K562 (cell line): ENCODE measurements around the gene TPRX2. TPM values are rescaled to one million over a fixed set of nuclear protein-coding genes. Genes with fewer than 3 reads are reported as not detected.

ENCODE experiments used
- BCOR ChIP-seq: fragments of 450-650 bp; IDR thresholded peaks from 2 replicates; pipeline ENCODE4 v1.6.1; 2016
- CAMTA2 ChIP-seq: fragments of 250-450 bp; sonication (Bioruptor Pico); conservative IDR thresholded peaks from 2 replicates; pipeline ENCODE4 v1.5.1; 2022
- CBX5 ChIP-seq: IDR thresholded peaks from 2 replicates; pipeline ENCODE4 v1.6.1; 2014; ENCODE audit warnings: low read depth, borderline replicate concordance
- DMBX1 ChIP-seq: fragments of 250-450 bp; sonication (Bioruptor Pico); IDR thresholded peaks from 2 replicates; pipeline ENCODE4 v1.8.0; 2022; ENCODE audit warnings: inconsistent platforms, mild to moderate bottlenecking, moderate library complexity, borderline replicate concordance
- ESRRA ChIP-seq: fragments of 450-650 bp; IDR thresholded peaks from 2 replicates; pipeline ENCODE4 v1.6.1; 2014; ENCODE audit warnings: low read depth, mild to moderate bottlenecking, moderate library complexity, borderline replicate concordance
- ETS2 ChIP-seq: IDR thresholded peaks from 2 replicates; pipeline ENCODE4 v1.6.1; 2016; ENCODE audit warnings: borderline replicate concordance, missing genetic modification characterization, mild to moderate bottlenecking, moderate library complexity, missing compliant biosample characterization; ENCODE audit not compliant: poor library complexity, severe bottlenecking
- ETV1 ChIP-seq: fragments of 450-650 bp; conservative IDR thresholded peaks from 2 replicates; pipeline ENCODE4 v1.6.1; 2016; ENCODE audit warnings: missing genetic modification characterization, control low read depth, low read depth, missing compliant biosample characterization
- FOXM1 ChIP-seq, 2 experiments: fragments of 450-650 bp in 1 of 2; sonication (generic) in 1 of 2; formaldehyde crosslinking in 1 of 2; IDR thresholded peaks; 2 replicates each; pipeline versions ENCODE4 v1.6.1 to v1.9.0; 2017 to 2022; ENCODE audit warnings: low read depth in 2 of 2, mild to moderate bottlenecking in 2 of 2, missing genetic modification reagents in 1 of 2, moderate library complexity in 1 of 2
- HNRNPH1 ChIP-seq: fragments of 200-400 bp; formaldehyde crosslinking; optimal IDR thresholded peaks from 2 replicates; pipeline ENCODE3; 2017; ENCODE audit warnings: low read depth, mild to moderate bottlenecking, low read length, moderate library complexity
- MTF1 ChIP-seq: fragments of 250-450 bp; sonication (Bioruptor Pico); IDR thresholded peaks from 2 replicates; pipeline ENCODE4 v1.9.0; 2021; ENCODE audit warnings: moderate library complexity, mild to moderate bottlenecking, inconsistent platforms, borderline replicate concordance
- SMAD1 ChIP-seq: fragments of 150-350 bp; IDR thresholded peaks from 2 replicates; pipeline ENCODE4 v1.6.1; 2014; ENCODE audit warnings: low read length, low read depth; ENCODE audit not compliant: partially characterized antibody
- TEAD1 ChIP-seq, 2 experiments: fragments of 450-650 bp in 1 of 2; sonication (generic) in 1 of 2; formaldehyde crosslinking; IDR thresholded peaks; 2 replicates each; pipeline versions ENCODE4 v1.4.0 to v1.8.0; 2020 to 2022; ENCODE audit warnings: mild to moderate bottlenecking in 2 of 2, missing genetic modification reagents in 1 of 2
- TGIF2 ChIP-seq: sonication (generic); formaldehyde crosslinking; IDR thresholded peaks from 2 replicates; pipeline ENCODE4 v1.8.1; 2022; ENCODE audit warnings: mild to moderate bottlenecking, missing genetic modification reagents, moderate library complexity
- U2AF1 ChIP-seq: fragments of 200-400 bp; formaldehyde crosslinking; optimal IDR thresholded peaks from 2 replicates; pipeline ENCODE3; 2017; ENCODE audit warnings: mild to moderate bottlenecking, low read depth, low read length, moderate library complexity
- ZBED1 ChIP-seq: IDR thresholded peaks from 2 replicates; pipeline ENCODE4 v1.6.1; 2014
- ZNF717 ChIP-seq: fragments of 250-450 bp; sonication (Bioruptor Pico); IDR thresholded peaks from 2 replicates; pipeline ENCODE4 v1.5.0; 2021
- polyA plus RNA-seq, 8 experiments: library from polyadenylated mRNA; depleted of rRNA in 4 of 8; stranded (reverse) in 5 of 8; unstranded in 3 of 8; fragments of >200 nt; fragmentation: Nextera tagmentation in 2 of 8; fragmentation: Illumina TruSeq in 1 of 8; extraction: Ambion mirVana in 2 of 8; extraction: Trizol in 1 of 8; gene quantifications; 2 replicates each; pipeline versions ENCODE4 v1.2.1 to v1.2.3, GENCODE V29; 2011 to 2014; ENCODE audit warnings: inconsistent platforms in 1 of 8, missing spikeins in 1 of 8
- total RNA-seq, 7 experiments: library from RNA; depleted of rRNA in 6 of 7; stranded (reverse); fragments of >200 nt in 6 of 7; fragmentation: Illumina TruSeq in 2 of 7; extraction: Trizol in 2 of 7; gene quantifications; 2 replicates each; pipeline versions ENCODE4 v1.2.1 to v1.2.3, GENCODE V29; 2011 to 2021; ENCODE audit warnings: low replicate concordance in 1 of 7
- TF ChIP-seq, protein P1 (sequence below): fragments of 450-650 bp; formaldehyde crosslinking; IDR thresholded peaks from 2 replicates; pipeline ENCODE4 v1.4.0; 2020; ENCODE audit warnings: mild to moderate bottlenecking, moderate library complexity
- TF ChIP-seq, protein P2 (sequence below): IDR thresholded peaks from 2 replicates; pipeline ENCODE4 v1.6.1; 2011; ENCODE audit not compliant: insufficient read length; ENCODE audit errors: extremely low read depth
- TF ChIP-seq, protein P3 (sequence below): fragments of 200-800 bp; sonication (Bioruptor generic); IDR thresholded peaks from 2 replicates; pipeline ENCODE4 v1.6.1; 2017; ENCODE audit warnings: missing genetic modification characterization, missing compliant biosample characterization
- TF ChIP-seq, protein P4 (sequence below): fragments of 200-400 bp; formaldehyde crosslinking; IDR thresholded peaks from 2 replicates; pipeline ENCODE4 v1.6.1; 2017; ENCODE audit warnings: mild to moderate bottlenecking, low read depth, low read length, moderate library complexity
- TF ChIP-seq, protein P5 (sequence below): fragments of 450-650 bp; conservative IDR thresholded peaks from 2 replicates; pipeline ENCODE4 v1.6.1; 2016; ENCODE audit warnings: missing genetic modification characterization, low read depth, mild to moderate bottlenecking, missing compliant biosample characterization, moderate library complexity

TPRX2 gene
- total and polyA plus RNA-seq, 9 of the 15 experiments (the other 6 are each of a cell fraction or from before 2014, with no cell fraction given) = not detected

DNA sequence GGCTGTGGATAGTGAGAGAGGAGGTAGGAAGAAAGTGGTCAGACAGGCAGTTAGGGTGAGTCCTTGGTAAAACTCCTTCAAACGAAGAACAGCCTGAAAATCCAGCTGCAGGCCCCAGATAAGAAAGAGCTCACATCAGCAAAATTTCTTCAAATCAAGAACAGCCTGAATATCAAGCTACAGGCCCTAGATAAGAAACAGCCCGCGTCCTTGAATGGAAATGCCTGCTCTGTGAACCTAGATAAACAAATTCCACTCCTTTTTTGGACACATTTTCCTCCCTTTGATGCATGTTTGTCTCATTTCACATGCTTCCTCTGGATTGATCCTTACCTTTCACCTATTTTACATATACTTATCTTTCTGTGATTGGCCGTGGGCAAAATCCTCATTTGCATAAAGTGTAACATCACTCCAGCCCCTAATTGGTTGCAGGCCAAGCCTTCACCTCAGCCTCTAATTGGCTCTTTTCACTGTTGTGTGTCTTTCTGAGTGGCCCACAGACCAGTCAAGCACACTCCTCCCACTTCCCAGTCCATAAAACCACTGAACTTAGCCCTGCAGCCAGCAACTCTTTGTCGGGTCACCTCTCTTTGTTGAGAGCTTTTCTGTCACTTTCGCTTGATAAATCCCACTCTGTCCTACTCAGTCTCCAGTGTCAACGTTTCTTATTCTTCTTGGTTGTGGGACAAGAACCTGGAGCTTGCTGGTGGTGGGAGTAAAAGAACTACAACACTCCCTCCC, 33.1 kb downstream of the TPRX2 start (continued):
- TF ChIP-seq MTF1 (CRISPR knock-in tag) (no peak), SMAD1 (peak; percentile 90), HNRNPH1 (no peak), ZNF717 (CRISPR knock-in tag) (no peak), ETV1 (tag) (peak; percentile 83), ETS2 (tag) (no peak), CAMTA2 (CRISPR knock-in tag) (no peak), FOXM1 (IDR thresholded peaks at IDR 0.05; ENCODE audit: low read depth) (peak; percentile 98), FOXM1 (CRISPR knock-in tag; IDR thresholded peaks at IDR 0.05; ENCODE audit: low read depth) (no peak), ESRRA (peak; percentile 88), TEAD1 (CRISPR knock-in tag; IDR thresholded peaks at IDR 0.05) (peak; percentile 96 to 97), BCOR (peak; percentile 78; the same call in 1 of the 2 replicates), TGIF2 (CRISPR knock-in tag) (no peak), ZBED1 (peak; percentile 78; the same call in 1 of the 2 replicates), U2AF1 (no peak), CBX5 (no peak), DMBX1 (CRISPR knock-in tag) (peak; percentile 96)
- TF ChIP-seq, protein P1, sequence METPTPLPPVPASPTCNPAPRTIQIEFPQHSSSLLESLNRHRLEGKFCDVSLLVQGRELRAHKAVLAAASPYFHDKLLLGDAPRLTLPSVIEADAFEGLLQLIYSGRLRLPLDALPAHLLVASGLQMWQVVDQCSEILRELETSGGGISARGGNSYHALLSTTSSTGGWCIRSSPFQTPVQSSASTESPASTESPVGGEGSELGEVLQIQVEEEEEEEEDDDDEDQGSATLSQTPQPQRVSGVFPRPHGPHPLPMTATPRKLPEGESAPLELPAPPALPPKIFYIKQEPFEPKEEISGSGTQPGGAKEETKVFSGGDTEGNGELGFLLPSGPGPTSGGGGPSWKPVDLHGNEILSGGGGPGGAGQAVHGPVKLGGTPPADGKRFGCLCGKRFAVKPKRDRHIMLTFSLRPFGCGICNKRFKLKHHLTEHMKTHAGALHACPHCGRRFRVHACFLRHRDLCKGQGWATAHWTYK = no peak
- TF ChIP-seq, protein P2, sequence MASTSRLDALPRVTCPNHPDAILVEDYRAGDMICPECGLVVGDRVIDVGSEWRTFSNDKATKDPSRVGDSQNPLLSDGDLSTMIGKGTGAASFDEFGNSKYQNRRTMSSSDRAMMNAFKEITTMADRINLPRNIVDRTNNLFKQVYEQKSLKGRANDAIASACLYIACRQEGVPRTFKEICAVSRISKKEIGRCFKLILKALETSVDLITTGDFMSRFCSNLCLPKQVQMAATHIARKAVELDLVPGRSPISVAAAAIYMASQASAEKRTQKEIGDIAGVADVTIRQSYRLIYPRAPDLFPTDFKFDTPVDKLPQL = no peak
- TF ChIP-seq, protein P3, sequence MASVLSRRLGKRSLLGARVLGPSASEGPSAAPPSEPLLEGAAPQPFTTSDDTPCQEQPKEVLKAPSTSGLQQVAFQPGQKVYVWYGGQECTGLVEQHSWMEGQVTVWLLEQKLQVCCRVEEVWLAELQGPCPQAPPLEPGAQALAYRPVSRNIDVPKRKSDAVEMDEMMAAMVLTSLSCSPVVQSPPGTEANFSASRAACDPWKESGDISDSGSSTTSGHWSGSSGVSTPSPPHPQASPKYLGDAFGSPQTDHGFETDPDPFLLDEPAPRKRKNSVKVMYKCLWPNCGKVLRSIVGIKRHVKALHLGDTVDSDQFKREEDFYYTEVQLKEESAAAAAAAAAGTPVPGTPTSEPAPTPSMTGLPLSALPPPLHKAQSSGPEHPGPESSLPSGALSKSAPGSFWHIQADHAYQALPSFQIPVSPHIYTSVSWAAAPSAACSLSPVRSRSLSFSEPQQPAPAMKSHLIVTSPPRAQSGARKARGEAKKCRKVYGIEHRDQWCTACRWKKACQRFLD (CRISPR knock-in tag) = peak; percentile 99
- TF ChIP-seq, protein P4, sequence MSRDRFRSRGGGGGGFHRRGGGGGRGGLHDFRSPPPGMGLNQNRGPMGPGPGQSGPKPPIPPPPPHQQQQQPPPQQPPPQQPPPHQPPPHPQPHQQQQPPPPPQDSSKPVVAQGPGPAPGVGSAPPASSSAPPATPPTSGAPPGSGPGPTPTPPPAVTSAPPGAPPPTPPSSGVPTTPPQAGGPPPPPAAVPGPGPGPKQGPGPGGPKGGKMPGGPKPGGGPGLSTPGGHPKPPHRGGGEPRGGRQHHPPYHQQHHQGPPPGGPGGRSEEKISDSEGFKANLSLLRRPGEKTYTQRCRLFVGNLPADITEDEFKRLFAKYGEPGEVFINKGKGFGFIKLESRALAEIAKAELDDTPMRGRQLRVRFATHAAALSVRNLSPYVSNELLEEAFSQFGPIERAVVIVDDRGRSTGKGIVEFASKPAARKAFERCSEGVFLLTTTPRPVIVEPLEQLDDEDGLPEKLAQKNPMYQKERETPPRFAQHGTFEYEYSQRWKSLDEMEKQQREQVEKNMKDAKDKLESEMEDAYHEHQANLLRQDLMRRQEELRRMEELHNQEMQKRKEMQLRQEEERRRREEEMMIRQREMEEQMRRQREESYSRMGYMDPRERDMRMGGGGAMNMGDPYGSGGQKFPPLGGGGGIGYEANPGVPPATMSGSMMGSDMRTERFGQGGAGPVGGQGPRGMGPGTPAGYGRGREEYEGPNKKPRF = no peak
- TF ChIP-seq, protein P5, sequence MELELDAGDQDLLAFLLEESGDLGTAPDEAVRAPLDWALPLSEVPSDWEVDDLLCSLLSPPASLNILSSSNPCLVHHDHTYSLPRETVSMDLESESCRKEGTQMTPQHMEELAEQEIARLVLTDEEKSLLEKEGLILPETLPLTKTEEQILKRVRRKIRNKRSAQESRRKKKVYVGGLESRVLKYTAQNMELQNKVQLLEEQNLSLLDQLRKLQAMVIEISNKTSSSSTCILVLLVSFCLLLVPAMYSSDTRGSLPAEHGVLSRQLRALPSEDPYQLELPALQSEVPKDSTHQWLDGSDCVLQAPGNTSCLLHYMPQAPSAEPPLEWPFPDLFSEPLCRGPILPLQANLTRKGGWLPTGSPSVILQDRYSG (tag) = no peak; the same call in 1 of the 2 replicates
